ENCODE results near the gene USP47.

DNA sequence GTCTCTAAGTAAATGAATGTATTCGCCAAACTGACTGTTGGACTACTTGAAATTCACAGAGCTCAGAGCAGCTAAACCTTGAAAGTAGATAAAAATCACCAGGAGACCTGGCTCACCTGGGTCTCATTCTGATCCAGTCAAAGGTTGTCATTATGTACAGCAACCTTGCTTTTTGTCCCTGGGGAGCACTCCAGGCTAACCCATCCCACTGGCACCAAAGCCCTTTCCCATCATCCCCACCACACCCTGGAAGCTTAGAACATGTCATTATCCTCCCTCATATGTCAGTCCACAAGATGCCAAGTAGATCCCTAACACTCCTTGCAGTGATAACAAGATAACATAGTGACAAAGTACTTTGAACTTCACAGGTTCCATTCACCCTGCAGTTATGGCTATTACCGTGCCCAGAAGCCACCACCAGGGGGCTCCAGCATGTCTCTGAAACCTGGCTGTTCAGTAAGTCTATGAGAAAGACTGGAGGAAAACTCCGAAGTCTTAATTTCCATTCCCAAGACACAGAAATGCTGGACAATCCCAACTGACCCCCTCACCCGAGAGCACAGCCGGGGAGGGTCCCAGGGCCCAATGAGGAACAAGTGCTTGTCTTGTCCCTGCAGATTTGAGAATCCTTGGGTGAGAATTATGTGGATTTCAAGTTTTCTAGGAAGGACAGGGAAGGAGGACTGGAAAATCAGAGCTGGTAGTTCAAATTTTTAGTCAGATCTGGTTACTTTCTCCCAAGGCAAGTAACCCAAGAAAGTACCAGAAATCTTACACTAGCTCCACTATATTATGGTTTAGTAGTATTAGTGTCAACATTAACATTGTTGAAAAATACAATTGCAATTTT, 43.0 kb upstream of the USP47 start:
- TF ChIP-seq, protein P1, sequence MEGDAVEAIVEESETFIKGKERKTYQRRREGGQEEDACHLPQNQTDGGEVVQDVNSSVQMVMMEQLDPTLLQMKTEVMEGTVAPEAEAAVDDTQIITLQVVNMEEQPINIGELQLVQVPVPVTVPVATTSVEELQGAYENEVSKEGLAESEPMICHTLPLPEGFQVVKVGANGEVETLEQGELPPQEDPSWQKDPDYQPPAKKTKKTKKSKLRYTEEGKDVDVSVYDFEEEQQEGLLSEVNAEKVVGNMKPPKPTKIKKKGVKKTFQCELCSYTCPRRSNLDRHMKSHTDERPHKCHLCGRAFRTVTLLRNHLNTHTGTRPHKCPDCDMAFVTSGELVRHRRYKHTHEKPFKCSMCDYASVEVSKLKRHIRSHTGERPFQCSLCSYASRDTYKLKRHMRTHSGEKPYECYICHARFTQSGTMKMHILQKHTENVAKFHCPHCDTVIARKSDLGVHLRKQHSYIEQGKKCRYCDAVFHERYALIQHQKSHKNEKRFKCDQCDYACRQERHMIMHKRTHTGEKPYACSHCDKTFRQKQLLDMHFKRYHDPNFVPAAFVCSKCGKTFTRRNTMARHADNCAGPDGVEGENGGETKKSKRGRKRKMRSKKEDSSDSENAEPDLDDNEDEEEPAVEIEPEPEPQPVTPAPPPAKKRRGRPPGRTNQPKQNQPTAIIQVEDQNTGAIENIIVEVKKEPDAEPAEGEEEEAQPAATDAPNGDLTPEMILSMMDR (conservative IDR thresholded peaks at IDR 0.05; ENCODE audit: low read length): peak; percentile 94
- no peak for TF ChIP-seq EZH2phosphoT487 (IDR thresholded peaks at IDR 0.05; ENCODE audit: borderline replicate concordance, low read depth, low read length)
